ENCODE measurements around the gene CCBE1. TPM values are rescaled to one million over a fixed set of nuclear protein-coding genes. Genes with fewer than 3 reads are reported as not detected.

Gene CCBE1
- total RNA-seq, 2 donors from 2014 or later, result 1.6 to 1.8 TPM

DNA sequence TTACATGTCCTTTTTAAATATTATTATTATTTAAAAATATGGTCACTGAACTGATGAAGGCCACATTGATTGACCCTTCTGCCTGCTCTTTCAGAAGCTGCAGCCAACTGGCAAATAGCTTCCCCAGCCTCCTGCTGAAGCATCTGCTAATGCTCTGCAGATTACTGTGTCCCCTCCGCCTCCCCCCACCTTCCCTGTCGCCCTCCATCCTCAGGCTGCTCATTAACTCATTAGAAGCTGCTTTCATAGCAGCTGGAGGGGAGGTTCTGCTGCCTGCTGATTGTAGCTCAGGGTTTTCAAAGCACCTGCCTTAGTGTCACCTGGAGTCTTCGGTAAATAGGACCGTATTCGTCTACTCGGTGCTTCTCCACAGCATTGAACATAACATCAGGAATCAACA is 313.4 kb downstream of the CCBE1 start:
- Histone ChIP-seq H3K27me3 (replicated peaks; ENCODE audit: insufficient read depth) (no peaks in the 10 kb centered on the region), H3K4me1 (ENCODE audit: control insufficient read depth in 1 of 2, low read depth in 2 of 2) (no peaks in the 10 kb centered on the region), H3K27ac (no peak overlapping the region), H3K9me3 (no peaks in the 10 kb centered on the region), H3K4me3 (no peak overlapping the region), H3K36me3 (no peaks in the 10 kb centered on the region)
- DNase-seq (ENCODE audit: low spot score), result no peak
- no peak for ATAC-seq (ENCODE audit: insufficient number of reproducible peaks, low FRiP score, low read depth)
- TF ChIP-seq, protein P1, sequence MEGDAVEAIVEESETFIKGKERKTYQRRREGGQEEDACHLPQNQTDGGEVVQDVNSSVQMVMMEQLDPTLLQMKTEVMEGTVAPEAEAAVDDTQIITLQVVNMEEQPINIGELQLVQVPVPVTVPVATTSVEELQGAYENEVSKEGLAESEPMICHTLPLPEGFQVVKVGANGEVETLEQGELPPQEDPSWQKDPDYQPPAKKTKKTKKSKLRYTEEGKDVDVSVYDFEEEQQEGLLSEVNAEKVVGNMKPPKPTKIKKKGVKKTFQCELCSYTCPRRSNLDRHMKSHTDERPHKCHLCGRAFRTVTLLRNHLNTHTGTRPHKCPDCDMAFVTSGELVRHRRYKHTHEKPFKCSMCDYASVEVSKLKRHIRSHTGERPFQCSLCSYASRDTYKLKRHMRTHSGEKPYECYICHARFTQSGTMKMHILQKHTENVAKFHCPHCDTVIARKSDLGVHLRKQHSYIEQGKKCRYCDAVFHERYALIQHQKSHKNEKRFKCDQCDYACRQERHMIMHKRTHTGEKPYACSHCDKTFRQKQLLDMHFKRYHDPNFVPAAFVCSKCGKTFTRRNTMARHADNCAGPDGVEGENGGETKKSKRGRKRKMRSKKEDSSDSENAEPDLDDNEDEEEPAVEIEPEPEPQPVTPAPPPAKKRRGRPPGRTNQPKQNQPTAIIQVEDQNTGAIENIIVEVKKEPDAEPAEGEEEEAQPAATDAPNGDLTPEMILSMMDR (IDR thresholded peaks at IDR 0.05), result no peak

GRCh38 chr18:59382383-59382782 is 314.8 kb downstream of the CCBE1 start:
- TF ChIP-seq, protein P1 (IDR thresholded peaks at IDR 0.05), result no peak
- no peak for ATAC-seq (ENCODE audit: insufficient number of reproducible peaks, low FRiP score, low read depth)

DNA sequence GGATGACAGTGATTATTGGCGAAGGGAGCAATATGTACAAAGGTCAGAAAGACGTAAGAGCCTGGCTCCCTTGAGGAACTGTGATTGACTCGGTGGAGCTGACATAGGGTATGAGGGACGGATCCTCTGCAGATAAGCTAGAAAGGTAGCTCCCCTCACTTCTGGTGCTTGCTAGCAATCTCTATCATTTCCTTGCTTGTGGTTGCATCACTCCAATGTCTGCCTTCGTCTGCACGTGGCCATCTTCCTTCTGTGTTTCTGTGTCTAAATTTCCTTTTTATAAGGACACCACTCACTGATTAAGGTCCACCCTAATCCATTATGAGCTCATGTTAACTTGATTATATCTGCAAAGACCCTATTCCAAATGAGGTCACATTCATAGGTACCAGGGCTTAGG is 315.3 kb downstream of the CCBE1 start:
- Histone ChIP-seq H3K9me3 (no peaks in the 10 kb centered on the region), H3K4me3 (no peak overlapping the region), H3K36me3 (no peaks in the 10 kb centered on the region), H3K27me3 (replicated peaks; ENCODE audit: insufficient read depth) (no peaks in the 10 kb centered on the region), H3K27ac (no peak overlapping the region), H3K4me1 (ENCODE audit: control insufficient read depth in 1 of 2, low read depth in 2 of 2) (no peaks in the 10 kb centered on the region)
- ATAC-seq (ENCODE audit: insufficient number of reproducible peaks, low FRiP score, low read depth) (no peak), DNase-seq (ENCODE audit: low spot score) (no peak)
- TF ChIP-seq, protein P1 (IDR thresholded peaks at IDR 0.05), result no peak

More at GRCh38 chr18:59382383-59382782, 314.8 kb downstream of the CCBE1 start:
- Histone ChIP-seq H3K4me3 (no peak overlapping the region), H3K9me3 (no peaks in the 10 kb centered on the region), H3K4me1 (ENCODE audit: control insufficient read depth in 1 of 2, low read depth in 2 of 2) (no peaks in the 10 kb centered on the region), H3K27me3 (replicated peaks; ENCODE audit: insufficient read depth) (no peaks in the 10 kb centered on the region), H3K27ac (no peak overlapping the region), H3K36me3 (no peaks in the 10 kb centered on the region)
- no peak for DNase-seq (ENCODE audit: low spot score)

Other genes starting within 250 kb of the CCBE1 start
- gene PMAIP1, start 202.6 kb upstream of the CCBE1 start, total RNA-seq, result not detected

Measured in thoracic aorta (tissue), 2 donors.